Measurements from ENCODE around the gene CIDEB. TPM values are rescaled to one million over a fixed set of nuclear protein-coding genes. Genes with fewer than 3 reads are reported as not detected.
A peak's percentile ranks its signal among the peaks of the same experiment; 100 is the strongest.

Gene CIDEB
- total and polyA plus RNA-seq, 2 of the 13 experiments (the other 11 are each of a cell fraction or from before 2014, with no cell fraction given), result 35.8 to 110 TPM

DNA sequence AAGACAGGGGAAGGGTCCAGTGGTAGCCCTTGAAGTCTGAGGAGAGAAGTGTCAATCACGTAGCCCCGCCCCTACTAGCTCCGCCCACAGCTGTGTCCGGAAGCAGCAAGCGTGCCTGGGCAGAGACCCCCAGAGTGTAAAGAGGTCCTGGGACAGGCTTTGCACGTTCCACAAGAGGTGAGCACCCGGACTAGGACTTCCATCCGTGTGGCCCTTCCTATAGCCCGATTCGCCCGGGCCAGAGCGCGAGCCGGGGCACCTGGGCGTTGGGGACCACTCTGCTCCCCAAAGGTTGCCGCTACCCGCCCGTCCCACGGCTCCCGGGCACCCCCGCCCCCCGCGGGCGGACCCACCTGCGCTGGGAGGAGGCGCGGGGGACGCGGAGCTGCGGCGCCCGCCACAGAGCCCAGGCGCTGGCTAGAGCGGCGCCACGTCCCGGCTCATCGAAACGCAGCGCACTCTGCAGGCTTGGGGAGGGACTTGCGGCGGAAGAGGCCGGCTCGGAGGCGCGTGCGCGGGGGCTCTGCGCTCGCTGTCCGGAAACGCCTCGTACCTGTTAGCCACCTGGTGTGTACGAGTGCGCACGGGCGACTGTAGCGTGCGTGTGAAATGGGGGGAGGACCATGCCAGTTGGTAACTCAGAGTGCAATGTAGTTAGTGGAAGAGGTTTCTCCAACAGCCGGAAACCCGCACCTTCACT, 36.5 kb downstream of the CIDEB start, which contains the start of gene RABGGTA (continued):
- TF ChIP-seq ZNF281 (CRISPR knock-in tag; IDR thresholded peaks at IDR 0.05; ENCODE audit: borderline replicate concordance) (peak; percentile 91), ZSCAN20 (CRISPR knock-in tag; IDR thresholded peaks at IDR 0.05; ENCODE audit: borderline replicate concordance) (peak; percentile 99), HBP1 (CRISPR knock-in tag; IDR thresholded peaks at IDR 0.05; ENCODE audit: low read depth) (peak; percentile 99), HOXA5 (CRISPR knock-in tag; IDR thresholded peaks at IDR 0.05) (peak; percentile 99), ZNF543 (CRISPR knock-in tag; IDR thresholded peaks at IDR 0.05) (peak; percentile 99), NFE2L2 (IDR thresholded peaks at IDR 0.05; ENCODE audit: low read length) (no peak), ELF3 (CRISPR knock-in tag; IDR thresholded peaks at IDR 0.05) (peak; percentile 99), ATF1 (CRISPR knock-in tag; IDR thresholded peaks at IDR 0.05) (no peak), MBNL3 (CRISPR knock-in tag; conservative IDR thresholded peaks at IDR 0.05) (no peak), SP140L (CRISPR knock-in tag; IDR thresholded peaks at IDR 0.05; ENCODE audit: borderline replicate concordance) (peak; percentile 94), ZNF792 (CRISPR knock-in tag; IDR thresholded peaks at IDR 0.05) (peak; percentile 100), ZSCAN29 (CRISPR knock-in tag; conservative IDR thresholded peaks at IDR 0.05) (peak; percentile 92)
- TF ChIP-seq, protein P1, sequence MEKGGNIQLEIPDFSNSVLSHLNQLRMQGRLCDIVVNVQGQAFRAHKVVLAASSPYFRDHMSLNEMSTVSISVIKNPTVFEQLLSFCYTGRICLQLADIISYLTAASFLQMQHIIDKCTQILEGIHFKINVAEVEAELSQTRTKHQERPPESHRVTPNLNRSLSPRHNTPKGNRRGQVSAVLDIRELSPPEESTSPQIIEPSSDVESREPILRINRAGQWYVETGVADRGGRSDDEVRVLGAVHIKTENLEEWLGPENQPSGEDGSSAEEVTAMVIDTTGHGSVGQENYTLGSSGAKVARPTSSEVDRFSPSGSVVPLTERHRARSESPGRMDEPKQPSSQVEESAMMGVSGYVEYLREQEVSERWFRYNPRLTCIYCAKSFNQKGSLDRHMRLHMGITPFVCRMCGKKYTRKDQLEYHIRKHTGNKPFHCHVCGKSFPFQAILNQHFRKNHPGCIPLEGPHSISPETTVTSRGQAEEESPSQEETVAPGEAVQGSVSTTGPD (CRISPR knock-in tag; IDR thresholded peaks at IDR 0.05), result no peak
- TF ChIP-seq, protein P2, sequence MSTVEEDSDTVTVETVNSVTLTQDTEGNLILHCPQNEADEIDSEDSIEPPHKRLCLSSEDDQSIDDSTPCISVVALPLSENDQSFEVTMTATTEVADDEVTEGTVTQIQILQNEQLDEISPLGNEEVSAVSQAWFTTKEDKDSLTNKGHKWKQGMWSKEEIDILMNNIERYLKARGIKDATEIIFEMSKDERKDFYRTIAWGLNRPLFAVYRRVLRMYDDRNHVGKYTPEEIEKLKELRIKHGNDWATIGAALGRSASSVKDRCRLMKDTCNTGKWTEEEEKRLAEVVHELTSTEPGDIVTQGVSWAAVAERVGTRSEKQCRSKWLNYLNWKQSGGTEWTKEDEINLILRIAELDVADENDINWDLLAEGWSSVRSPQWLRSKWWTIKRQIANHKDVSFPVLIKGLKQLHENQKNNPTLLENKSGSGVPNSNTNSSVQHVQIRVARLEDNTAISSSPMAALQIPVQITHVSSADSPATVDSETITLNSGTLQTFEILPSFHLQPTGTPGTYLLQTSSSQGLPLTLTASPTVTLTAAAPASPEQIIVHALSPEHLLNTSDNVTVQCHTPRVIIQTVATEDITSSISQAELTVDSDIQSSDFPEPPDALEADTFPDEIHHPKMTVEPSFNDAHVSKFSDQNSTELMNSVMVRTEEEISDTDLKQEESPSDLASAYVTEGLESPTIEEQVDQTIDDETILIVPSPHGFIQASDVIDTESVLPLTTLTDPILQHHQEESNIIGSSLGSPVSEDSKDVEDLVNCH (CRISPR knock-in tag; IDR thresholded peaks at IDR 0.05), result no peak; the same call in 1 of the 2 replicates
- TF ChIP-seq, protein P3, sequence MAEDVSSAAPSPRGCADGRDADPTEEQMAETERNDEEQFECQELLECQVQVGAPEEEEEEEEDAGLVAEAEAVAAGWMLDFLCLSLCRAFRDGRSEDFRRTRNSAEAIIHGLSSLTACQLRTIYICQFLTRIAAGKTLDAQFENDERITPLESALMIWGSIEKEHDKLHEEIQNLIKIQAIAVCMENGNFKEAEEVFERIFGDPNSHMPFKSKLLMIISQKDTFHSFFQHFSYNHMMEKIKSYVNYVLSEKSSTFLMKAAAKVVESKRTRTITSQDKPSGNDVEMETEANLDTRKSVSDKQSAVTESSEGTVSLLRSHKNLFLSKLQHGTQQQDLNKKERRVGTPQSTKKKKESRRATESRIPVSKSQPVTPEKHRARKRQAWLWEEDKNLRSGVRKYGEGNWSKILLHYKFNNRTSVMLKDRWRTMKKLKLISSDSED (CRISPR knock-in tag; IDR thresholded peaks at IDR 0.05), result peak; percentile 31; the same call in 1 of the 2 replicates
- TF ChIP-seq, protein P4, sequence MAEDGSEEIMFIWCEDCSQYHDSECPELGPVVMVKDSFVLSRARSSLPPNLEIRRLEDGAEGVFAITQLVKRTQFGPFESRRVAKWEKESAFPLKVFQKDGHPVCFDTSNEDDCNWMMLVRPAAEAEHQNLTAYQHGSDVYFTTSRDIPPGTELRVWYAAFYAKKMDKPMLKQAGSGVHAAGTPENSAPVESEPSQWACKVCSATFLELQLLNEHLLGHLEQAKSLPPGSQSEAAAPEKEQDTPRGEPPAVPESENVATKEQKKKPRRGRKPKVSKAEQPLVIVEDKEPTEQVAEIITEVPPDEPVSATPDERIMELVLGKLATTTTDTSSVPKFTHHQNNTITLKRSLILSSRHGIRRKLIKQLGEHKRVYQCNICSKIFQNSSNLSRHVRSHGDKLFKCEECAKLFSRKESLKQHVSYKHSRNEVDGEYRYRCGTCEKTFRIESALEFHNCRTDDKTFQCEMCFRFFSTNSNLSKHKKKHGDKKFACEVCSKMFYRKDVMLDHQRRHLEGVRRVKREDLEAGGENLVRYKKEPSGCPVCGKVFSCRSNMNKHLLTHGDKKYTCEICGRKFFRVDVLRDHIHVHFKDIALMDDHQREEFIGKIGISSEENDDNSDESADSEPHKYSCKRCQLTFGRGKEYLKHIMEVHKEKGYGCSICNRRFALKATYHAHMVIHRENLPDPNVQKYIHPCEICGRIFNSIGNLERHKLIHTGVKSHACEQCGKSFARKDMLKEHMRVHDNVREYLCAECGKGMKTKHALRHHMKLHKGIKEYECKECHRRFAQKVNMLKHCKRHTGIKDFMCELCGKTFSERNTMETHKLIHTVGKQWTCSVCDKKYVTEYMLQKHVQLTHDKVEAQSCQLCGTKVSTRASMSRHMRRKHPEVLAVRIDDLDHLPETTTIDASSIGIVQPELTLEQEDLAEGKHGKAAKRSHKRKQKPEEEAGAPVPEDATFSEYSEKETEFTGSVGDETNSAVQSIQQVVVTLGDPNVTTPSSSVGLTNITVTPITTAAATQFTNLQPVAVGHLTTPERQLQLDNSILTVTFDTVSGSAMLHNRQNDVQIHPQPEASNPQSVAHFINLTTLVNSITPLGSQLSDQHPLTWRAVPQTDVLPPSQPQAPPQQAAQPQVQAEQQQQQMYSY (CRISPR knock-in tag; IDR thresholded peaks at IDR 0.05), result peak; percentile 86

All from HepG2 (cell line).